ENCODE data around the gene CDC42BPB. TPM values are rescaled to one million over a fixed set of nuclear protein-coding genes. Genes with fewer than 3 reads are reported as not detected.

The CDC42BPB gene
- total RNA-seq, 4 donors from 2014 or later: 85.3 to 174 (median 101) TPM

DNA sequence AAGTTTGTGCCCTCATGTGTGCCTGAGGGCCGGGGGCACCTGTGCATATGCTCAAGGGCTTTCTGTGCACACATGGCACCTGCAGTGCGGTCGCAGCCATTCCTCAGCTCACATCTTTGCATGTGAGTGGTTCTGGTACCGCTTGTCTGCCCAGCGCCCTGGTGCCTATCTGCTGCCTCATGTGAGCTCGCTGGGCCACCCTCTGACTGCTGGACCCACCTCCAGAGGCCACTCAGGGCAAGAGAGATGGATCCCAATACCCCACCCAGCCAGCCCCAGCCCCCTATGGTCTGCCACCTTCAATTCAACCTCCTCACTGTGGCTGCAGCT is 140.3 kb downstream of the CDC42BPB start:
- TF ChIP-seq POLR2A (IDR thresholded peaks at IDR 0.05): no peak
- TF ChIP-seq, protein P1, sequence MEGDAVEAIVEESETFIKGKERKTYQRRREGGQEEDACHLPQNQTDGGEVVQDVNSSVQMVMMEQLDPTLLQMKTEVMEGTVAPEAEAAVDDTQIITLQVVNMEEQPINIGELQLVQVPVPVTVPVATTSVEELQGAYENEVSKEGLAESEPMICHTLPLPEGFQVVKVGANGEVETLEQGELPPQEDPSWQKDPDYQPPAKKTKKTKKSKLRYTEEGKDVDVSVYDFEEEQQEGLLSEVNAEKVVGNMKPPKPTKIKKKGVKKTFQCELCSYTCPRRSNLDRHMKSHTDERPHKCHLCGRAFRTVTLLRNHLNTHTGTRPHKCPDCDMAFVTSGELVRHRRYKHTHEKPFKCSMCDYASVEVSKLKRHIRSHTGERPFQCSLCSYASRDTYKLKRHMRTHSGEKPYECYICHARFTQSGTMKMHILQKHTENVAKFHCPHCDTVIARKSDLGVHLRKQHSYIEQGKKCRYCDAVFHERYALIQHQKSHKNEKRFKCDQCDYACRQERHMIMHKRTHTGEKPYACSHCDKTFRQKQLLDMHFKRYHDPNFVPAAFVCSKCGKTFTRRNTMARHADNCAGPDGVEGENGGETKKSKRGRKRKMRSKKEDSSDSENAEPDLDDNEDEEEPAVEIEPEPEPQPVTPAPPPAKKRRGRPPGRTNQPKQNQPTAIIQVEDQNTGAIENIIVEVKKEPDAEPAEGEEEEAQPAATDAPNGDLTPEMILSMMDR (IDR thresholded peaks at IDR 0.05): no peak
- 90 to 92% methylated on average over 6 of the region's 6 CpGs for WGBS, 2 donors
- intact Hi-C loops (cut with DNase I; ENCODE audit: low total_unique reads): loop anchor here (10.0 kb wide), 1 partner anchor 302 kb away; no protein-coding TSS in a partner anchor
- H3K4me3 ChIP-seq (ENCODE audit: low read depth, poor library complexity, severe bottlenecking): no peak overlapping the region
- DNase-seq (ENCODE audit: low spot score in 2 of 2): no peak

DNA sequence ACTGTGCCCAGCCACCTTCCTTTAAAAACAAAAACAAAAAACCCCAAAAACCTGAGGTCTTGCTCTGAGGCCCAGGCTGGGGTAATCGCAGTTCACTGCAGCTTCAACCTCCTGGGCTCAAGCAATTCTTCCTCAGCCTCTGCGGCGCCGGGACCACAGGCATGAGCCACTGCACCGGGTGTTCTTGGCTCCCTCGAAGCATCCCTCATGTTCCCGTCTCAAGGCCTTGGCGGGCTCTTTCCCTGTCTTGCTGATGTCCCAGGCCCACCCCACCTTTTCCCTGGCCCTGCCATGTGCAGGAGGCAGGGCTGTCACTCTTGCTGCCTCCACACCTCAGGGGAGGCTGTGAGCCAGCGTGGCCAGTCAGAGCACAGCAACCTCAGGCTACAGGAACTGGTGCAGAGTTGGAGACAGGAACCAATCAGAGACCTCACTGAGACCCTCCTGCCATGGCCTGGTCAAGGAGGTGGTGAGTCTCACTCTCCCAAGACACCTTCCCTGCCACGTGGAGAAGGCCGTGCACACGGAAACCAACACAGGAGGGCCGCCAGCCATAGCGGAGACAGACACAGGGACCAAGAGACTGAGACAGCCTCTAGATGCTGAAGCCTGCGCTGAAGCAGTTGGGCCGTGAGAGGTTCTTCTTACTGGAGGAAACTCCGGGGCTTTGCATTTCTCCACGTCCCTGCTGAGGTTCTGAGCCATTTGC is 140.8 kb downstream of the CDC42BPB start:
- WGBS, 2 donors: 75% methylated on average over 18 of the region's 18 CpGs
- intact Hi-C loops (cut with DNase I; ENCODE audit: low total_unique reads): loop anchor here (10.0 kb wide), 1 partner anchor 302 kb away; no protein-coding TSS in a partner anchor
- no peak for DNase-seq (ENCODE audit: low spot score in 2 of 2)

DNA sequence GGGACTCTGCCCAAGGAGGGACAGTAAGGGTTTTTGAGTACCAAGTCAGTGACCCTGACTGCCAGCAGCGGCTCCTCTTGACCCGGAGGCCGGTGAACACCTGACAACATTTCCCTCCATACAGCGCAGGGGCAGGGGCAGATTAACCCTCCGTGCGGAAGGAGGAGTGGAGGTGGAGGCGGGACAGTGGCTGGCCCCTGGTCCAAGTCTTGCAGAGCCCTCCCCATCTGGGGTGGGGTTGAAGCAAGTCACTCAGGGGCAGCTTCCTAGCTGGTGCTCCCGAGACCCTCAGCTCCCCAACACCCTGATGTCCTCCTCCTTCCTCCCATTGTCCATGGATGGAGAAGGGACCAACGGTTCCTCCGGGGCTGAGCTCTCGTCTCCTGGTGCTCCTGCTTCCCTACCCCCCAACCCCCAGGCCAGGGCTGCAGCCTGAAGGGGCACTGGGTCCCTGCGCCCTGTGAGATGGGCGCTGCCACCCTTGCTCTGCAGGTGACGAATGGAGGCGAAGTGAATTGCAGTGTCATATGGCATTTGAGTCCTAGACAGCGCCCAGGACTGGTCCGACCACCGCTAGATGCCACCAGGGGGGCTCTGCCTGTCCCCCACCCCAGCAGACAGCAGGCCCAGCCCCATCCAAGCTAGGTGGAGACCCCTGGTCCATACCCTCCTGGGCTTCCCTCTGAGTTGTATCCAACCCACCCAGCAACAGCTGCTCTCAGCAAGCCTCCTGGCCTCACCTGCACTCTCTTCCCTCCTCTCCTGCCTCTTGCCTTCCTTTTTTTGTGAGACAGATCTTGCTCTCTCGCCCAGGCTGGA is 141.8 kb downstream of the CDC42BPB start:
- intact Hi-C loops (cut with DNase I; ENCODE audit: low total_unique reads): loop anchor here (10.0 kb wide), 1 partner anchor 301 kb away; no protein-coding TSS in a partner anchor
- no peak for DNase-seq (ENCODE audit: low spot score in 2 of 2)
- H3K4me3 ChIP-seq (ENCODE audit: low read depth, poor library complexity, severe bottlenecking): no peak overlapping the region
- WGBS, 2 donors: 74 to 83% methylated on average over 19 of the region's 19 CpGs
- TF ChIP-seq POLR2A (IDR thresholded peaks at IDR 0.05): no peak
- TF ChIP-seq, protein P1 (IDR thresholded peaks at IDR 0.05): no peak

More for the DNA sequence above, 140.8 kb downstream of the CDC42BPB start:
- H3K4me3 ChIP-seq (ENCODE audit: low read depth, poor library complexity, severe bottlenecking): no peak overlapping the region
- TF ChIP-seq POLR2A (IDR thresholded peaks at IDR 0.05): no peak
- TF ChIP-seq, protein P1 (IDR thresholded peaks at IDR 0.05): no peak

DNA sequence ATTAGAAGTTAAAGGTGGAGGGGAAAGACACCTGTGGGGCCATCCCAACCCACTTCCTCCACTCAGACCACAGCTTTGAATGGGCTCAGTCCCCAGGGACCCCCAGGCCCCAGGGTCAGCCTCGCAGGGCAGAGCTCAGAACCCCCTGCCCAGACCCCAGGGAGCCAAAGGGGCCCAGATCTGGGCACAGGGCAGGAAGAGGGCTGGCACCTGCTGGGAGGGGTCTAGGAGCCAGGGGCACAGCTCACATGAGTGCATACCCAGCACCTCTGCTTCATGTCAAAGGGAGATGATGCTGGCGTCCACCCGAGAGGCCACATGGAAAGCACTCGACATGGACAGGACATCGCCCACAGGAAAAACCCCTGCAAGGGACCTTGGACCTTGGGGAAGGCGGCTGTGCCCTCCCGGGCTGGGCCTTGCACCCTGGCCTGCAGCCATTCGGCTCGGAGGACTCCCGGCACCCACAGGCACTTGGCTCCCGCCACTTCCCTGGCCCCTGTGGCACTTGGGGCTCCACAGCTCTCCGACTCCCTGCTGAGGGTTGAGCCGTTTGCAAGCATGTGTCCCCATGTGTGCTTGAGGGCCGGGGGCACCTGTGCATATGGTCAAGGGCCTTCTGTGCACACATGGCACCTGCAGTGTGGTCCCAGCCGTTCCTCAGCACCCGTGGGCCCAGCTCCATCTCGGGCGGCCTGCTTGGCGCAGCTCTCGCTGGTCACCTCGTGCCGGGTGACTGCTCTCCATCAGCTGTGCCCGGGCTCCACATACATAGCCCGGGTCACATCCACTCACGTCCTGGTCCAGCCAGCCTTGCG is 142.7 kb downstream of the CDC42BPB start:
- peak in 1 of 2 donors; percentile 82 for DNase-seq (ENCODE audit: low spot score in 2 of 2)
- TF ChIP-seq, protein P1 (IDR thresholded peaks at IDR 0.05): no peak
- 78 to 82% methylated on average over 15 to 26 of the region's 26 CpGs for WGBS, 2 donors
- intact Hi-C loops (cut with DNase I; ENCODE audit: low total_unique reads): loop anchor here (10.0 kb wide), 1 partner anchor 300 kb away; no protein-coding TSS in a partner anchor
- no peak overlapping the region for H3K4me3 ChIP-seq (ENCODE audit: low read depth, poor library complexity, severe bottlenecking)

DNA sequence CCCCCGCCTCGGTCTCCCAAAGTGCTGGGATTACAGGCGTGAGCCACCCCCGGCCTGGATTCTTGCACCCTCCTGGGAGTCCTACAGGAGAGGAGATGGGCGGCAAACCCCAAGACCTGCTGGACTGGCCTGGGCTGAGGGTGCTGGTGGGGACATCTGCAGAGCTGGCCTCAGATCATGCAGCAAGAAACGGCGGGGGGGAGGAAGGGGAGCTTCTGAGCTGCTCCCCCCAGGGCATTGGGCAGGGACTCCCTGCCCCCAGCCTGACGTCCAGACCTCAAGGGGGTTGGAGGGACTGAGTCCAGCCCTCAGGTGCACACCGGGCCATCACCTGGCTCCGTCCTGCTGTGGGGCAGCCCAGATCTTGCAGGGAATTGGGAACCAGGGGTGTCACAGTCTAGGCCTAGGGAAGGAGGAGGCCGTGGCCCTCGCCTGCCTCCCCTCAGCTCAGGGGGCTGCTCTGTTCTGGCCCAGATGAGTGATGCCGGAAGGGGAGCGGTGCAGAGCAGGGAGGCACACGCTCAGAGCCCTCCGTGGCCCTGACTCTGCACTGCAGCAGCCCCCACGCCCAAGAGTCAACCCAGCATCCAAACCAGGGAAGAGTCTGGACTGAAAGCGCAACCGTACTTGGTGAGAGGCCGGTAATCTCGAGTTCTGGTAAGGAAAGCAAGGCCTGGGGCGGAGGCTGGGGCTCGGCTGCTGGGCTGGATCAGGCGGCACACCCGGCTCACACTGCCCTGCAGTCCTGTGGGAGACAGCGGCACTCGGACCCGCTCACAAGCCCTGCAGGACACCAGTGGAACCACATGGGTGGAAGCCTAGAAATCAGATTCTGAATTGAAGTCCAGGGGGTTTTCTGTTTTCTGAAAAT is 143.8 kb downstream of the CDC42BPB start:
- TF ChIP-seq, protein P1 (IDR thresholded peaks at IDR 0.05): no peak
- TF ChIP-seq POLR2A (IDR thresholded peaks at IDR 0.05): no peak
- H3K4me3 ChIP-seq (ENCODE audit: low read depth, poor library complexity, severe bottlenecking): no peak overlapping the region
- 86% methylated on average over 23 to 28 of the region's 28 CpGs for WGBS, 2 donors
- intact Hi-C loops (cut with DNase I; ENCODE audit: low total_unique reads): loop anchor here (10.0 kb wide), 1 partner anchor 299 kb away; no protein-coding TSS in a partner anchor
- no peak for DNase-seq (ENCODE audit: low spot score in 2 of 2)

All from lower leg skin (tissue), 4 donors.